T47D (cell line): ENCODE measurements around the gene IMPDH1.
A peak's percentile ranks its signal among the peaks of the same experiment; 100 is the strongest.

Experiments used
- DNase-seq, 2 experiments: peaks; one replicate each; pipeline versions ENCODE4 v3.0.0 to v3.0.0-alpha.2; 2011 to 2012; ENCODE audit warnings: low read depth in 1 of 2, low spot score in 1 of 2
- JUND ChIP-seq: IDR thresholded peaks from 2 replicates; pipeline ENCODE4 v1.6.1; 2012; ENCODE audit warnings: low read depth
- in situ Hi-C: cut with HindIII; loops from 2 replicates; pipeline ENCODE4 v1.10.0; 2016; ENCODE audit warnings: low sequenced_read_pairs, low pct_unique_long_range_greater_than_20kb

IMPDH1 gene

DNA sequence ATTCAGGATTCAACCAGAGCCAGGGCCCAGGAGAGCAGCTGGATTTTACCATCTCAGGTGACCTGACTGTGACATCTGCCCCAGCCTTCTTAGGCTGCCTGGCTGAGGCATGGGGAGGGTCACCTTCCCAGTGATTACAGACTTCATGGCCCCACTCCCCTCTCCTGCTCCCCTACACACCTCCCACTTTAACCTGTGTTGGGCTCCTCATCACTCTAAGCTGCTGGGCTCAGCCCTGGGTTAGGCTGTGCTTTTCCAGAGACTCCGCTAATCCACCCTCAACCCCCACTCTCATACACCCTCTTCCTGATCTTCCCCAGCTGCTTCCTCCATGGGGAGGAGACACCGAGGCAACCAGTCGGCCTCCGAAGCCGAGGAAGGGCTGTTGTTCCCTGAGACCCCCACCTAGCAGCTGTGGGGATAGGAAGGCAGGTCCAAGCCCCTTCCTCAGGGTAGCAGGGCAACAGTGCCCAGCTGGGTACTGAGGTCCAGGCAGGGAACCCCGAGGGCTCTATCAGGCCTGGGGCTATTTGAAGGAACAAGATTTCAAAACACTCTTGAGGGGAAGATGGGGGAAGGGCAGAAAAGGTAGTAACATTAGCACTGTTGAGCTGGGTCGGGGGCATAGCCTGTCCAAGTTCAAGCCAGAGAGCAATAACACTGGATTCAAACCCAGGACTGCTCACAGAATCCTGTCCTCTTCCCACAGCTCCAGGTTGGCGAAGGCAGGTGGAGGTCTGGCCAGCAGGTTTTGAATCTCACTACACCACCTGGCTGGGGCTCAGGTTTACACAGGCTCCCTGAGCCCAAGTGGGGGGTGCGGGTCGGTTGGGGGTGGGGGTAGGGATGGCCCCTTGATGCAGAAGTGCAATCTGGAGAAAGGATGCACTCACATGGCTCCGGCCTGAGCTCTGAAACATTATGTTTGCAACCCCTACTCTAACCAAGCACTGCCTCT lies 1.8 kb downstream of the IMPDH1 start:
- no peak for TF ChIP-seq JUND
- in situ Hi-C loops: no loop called here
- no peak for DNase-seq

DNA sequence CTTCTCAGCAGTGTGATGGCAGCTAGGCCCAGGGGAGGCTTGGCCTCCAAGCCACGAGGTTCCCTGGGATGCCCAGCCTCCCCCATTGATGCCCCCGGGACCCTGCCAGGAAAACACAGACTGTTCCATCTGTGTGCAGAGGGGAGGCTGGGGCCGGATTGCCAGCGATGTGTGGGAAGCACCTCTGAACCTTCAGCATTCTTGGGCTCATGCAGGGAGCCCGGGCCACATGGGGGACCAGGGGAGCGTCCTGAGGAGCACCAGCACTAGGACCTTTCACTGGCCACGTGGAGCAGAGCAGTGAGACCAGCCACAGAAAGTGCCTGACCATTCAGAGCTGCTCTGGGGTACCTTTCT lies 2.6 kb downstream of the IMPDH1 start:
- DNase-seq: no peak
- in situ Hi-C loops: no loop called here
- no peak for TF ChIP-seq JUND

DNA sequence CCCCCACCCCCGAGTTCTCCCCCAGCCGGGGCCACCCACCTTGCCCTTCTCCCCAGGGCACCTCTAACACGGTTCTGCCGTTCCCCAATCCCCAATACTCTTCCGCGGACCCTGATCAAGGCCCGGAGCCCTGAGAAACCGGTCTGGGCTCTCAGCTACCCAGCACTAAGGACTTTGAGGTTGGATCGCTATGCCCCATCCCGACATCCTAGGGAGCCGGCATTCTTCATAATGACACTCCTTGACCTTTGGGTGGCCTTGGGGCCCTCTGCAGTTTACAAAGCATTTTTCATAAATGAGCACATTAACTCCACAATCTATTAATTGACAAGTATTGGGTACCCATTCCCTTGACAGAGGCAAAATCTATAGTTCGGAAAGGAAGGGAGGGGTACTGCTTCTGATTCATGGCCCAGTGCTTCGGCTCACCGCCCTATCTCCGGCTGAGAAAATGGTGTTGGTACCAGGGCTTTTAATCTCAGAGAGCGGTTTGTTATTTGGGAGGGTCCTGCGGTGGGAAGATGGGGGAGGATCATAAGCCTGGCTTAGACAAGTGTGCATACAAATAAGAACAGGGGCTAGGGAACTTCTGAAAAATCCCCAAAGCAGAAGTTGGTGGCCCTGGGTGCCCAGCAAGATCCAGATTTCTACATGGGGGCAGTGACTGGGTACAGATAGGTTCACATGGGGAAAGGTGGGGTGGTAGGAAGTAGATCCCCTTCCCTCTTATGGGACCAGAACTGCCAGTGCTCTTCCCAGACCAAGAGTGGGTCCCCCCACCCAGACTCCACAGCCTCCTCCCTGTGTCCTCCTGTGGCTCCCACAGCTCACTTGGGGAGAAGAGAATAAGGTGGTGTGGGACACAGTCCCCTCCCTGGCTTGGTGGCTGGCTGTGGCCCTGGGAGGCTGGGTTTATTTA lies 3.2 kb downstream of the IMPDH1 start:
- no peak for DNase-seq
- TF ChIP-seq JUND: no peak
- in situ Hi-C loops: no loop called here

- in situ Hi-C loops: no loop called here
- TF ChIP-seq JUND: no peak
- DNase-seq: peak; percentile 51 to 56
These were observed 4.1 kb downstream of the IMPDH1 start for GRCh38 chr7:128405471-128406313.

DNA sequence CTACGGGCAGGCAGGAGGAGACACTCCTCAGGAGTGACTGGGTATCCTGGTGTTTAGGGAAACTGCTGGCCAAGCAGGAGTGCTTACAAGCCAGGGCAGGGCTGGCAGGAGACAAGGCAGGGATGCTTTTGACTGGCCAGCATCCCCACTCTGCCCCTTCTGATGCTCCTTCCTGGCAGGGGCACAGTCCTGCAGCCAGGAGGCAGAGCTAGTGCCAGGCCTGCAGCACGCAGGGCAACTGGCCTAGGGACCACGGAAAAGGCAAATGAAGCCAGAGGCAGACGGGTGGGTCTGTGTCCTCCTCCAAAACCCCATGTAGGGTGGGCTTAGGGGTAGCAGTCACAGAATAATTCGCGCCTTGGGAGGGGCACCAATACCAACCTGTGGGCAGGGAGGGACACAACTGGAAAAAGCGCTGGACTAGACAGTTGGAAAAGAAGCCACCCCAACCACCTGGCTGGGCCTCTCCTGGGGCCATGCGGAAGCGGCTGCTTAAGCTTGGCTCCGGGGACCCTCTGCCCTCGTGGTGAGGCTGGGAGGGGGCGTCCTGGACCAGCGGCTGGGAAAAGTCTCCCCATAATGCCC lies 4.8 kb downstream of the IMPDH1 start:
- no peak for DNase-seq
- no peak for TF ChIP-seq JUND
- in situ Hi-C loops: no loop called here

GRCh38 chr7:128404143-128404681 lies 5.6 kb downstream of the IMPDH1 start:
- TF ChIP-seq JUND: no peak
- in situ Hi-C loops: no loop called here
- no peak for DNase-seq

GRCh38 chr7:128403676-128404075 lies 6.1 kb downstream of the IMPDH1 start:
- DNase-seq: no peak
- in situ Hi-C loops: no loop called here
- no peak for TF ChIP-seq JUND

DNA sequence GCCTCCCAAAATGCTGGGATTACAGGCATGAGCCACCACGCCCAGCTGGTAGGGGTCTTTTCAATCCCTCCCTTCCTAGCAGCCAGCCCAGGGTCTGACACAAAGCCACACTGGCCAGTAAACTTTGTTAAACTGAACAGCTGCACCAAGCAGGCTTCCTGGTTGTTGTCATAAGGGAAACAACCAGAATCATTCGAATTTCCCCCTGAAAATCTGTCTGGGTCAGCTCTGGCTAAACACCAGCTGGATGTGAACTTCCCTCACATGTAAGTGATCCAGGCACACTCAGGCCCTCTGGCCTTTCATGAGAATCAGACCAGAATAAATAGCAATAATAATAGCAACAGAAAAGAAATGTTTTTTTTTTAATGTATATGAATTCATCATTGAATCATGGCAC lies 7.4 kb downstream of the IMPDH1 start:
- DNase-seq: no peak
- no peak for TF ChIP-seq JUND
- in situ Hi-C loops: no loop called here

DNA sequence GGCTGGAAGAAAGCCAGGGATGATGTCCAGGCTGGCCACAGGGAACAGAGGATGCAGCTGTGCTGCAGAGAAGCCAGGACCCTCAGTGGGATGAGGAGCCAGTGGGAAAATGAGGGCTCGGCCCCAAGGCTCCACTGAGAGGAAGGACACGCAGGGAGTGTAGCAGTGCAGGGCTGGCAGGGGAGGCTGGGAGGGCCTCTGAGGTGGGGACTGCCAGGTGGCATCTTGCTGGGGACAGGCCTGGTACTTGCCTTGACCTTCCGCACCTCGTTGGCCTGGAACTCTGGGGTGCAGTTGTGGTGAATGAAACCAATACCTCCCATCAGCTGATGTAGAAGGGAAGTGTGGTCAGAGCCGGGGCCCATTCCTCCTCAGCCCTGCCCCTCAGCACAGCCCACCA lies 9.2 kb downstream of the IMPDH1 start:
- no peak for TF ChIP-seq JUND
- no peak for DNase-seq

GRCh38 chr7:128399991-128400390 lies 9.8 kb downstream of the IMPDH1 start:
- TF ChIP-seq JUND: no peak
- no peak for DNase-seq
- in situ Hi-C loops: no loop called here

More for the DNA sequence above, 9.2 kb downstream of the IMPDH1 start:
- in situ Hi-C loops: no loop called here

- no peak for TF ChIP-seq JUND
- DNase-seq: no peak
- in situ Hi-C loops: no loop called here
These were observed 11.0 kb downstream of the IMPDH1 start for GRCh38 chr7:128398841-128399135.
